GM12892 (cell line): ENCODE measurements around the gene PPP1R13L.

Experiments used
- DNase-seq: peaks from one replicate; pipeline ENCODE4 v3.0.0; 2011; ENCODE audit not compliant: insufficient read length
- FAIRE-seq: peaks from 2 replicates; lab custom pipeline; 2011; peaks lifted over from hg19 to GRCh38; lab: Jason Lieb, UNC
- POLR2A ChIP-seq: IDR thresholded peaks from 2 replicates; pipeline ENCODE4 v1.6.1; 2011; ENCODE audit warnings: low read depth, low read length, control low read depth
- POLR2AphosphoS5 ChIP-seq: IDR thresholded peaks from 2 replicates; pipeline ENCODE4 v1.6.1; 2011; ENCODE audit warnings: low read depth, low read length, control low read depth
- TAF1 ChIP-seq: IDR thresholded peaks from 2 replicates; pipeline ENCODE4 v1.6.1; 2011; ENCODE audit warnings: low read depth, mild to moderate bottlenecking, control low read depth, low read length, borderline replicate concordance

The PPP1R13L gene

DNA sequence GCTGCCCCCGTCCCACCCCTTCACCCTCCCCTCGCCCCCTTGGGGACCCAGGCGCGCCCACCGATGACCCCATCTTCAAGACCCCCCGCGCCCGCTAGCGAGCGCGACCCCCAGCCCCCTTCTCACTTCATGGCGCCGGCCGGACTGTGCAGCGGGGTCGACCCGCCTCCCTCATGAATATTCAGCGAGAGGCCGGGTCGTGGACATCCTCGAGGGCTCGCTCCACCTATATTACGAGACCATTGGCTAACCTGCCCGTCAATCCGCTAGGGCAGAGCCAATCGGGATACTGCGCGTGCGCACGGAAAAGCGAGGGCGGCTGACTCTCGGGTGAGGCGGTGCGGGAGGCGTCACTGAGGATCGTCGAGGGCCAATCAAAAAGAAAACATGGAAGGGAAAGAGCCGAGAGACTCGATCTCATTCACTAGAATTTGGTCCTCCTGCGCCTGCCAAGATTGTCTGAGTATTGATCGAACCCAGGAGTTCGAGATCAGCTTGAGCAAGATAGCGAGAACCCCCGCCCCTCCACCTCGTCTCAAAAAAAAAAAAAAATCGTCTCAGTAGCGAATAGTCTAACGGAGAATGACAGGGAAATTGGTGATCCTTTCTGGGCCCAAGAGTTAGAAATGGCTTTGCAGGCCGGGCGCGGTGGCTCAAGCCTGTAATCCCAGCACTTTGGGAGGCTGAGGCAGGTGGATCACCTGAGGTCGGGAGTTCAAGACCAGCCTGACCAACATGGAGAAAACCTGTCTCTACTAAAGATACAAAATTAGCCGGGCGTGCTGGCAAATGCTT lies 34.3 kb downstream of the PPP1R13L start, which contains the start of gene ERCC2:
Gene ERCC2 (minus strand): TSS at position 164 of the 795 bp plus-strand sequence. CDS start 33 bp downstream, at position 131.
- FAIRE-seq: peak; percentile 95

DNA sequence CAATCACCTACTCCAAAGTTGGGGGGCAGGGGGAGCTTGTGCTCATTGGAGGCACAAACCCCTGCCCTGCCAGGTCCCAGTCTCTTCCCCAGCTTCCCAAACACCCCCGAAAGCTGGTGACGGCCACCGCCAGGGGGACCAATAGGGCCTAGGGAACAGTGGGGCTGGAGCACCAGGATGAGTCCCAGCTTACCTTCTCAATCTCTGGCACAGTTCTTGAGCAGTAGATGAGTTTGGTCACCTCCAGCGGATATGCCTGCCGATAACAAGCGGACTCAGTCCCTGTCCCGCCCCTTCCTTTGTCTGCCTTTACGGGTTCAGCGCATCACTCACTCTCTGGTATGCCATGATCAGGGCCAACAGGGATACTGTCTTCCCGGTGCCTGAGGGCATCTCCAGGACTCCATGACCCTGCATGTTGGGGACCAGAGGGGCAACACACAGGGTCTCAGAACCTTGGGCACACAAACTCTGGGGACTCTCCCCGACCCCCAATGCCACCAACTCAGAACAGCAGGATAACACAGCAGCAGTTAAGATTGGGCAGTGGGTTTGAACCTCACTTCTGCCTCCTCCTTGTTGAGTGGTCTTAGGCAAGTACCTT lies 36.0 kb downstream of the PPP1R13L start:
- peak; percentile 9 for DNase-seq
- FAIRE-seq: no peak

More for the DNA sequence above, 34.3 kb downstream of the PPP1R13L start, which contains the start of gene ERCC2:
- DNase-seq: peak; percentile 100
- TF ChIP-seq POLR2AphosphoS5 (no peak), TAF1 (0 out of 2 replicates have a peak, but pooled peaks have one; percentile 18), POLR2A (peak; percentile 59; the same call in 1 of the 2 replicates)

DNA sequence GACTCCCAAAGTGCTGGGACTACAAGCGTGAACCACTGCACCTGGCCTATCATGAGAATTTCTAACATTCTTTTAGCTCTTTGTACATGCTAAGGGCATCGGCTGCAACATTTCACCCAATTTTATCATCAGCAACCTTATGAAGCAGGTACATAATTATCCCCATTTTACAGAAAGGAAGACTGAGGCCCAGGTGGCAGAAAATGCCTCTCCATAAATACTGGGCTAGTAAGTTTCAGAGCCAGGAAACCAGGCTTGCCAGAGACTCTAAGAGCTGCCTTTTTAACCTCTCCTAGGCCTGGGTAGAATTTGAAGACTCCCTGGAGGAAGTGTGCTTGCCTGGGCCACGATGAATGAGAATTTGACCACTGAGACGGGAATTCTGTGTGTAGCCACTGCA lies 36.7 kb downstream of the PPP1R13L start:
- TF ChIP-seq POLR2AphosphoS5: no peak
- FAIRE-seq (no peak), DNase-seq (no peak)

More for the DNA sequence above, 36.0 kb downstream of the PPP1R13L start:
- TF ChIP-seq TAF1: no peak
- no peak for TF ChIP-seq POLR2A
- no peak for TF ChIP-seq POLR2AphosphoS5

DNA sequence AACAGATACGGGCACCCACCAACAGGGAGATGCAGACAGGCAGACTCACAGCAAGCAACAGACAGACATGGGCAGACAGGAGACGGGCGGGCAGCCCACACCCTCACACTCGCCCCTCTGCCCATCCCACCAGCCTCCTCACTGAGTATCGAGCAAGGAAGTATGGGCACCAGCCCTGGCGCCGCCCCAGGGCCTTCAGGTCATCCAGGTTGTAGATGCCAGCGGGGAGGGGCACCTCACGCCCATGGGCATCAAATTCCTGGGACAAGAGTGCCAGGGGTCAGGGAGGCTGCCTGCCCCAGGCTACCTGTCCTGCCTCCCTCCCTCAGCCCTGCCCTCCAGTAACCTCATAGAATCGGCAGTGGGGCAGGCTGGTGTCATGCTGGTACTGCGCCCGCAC lies 40.2 kb downstream of the PPP1R13L start:
- no peak for TF ChIP-seq TAF1
- TF ChIP-seq POLR2A: no peak
- no peak for TF ChIP-seq POLR2AphosphoS5
- FAIRE-seq (no peak), DNase-seq (no peak)

DNA sequence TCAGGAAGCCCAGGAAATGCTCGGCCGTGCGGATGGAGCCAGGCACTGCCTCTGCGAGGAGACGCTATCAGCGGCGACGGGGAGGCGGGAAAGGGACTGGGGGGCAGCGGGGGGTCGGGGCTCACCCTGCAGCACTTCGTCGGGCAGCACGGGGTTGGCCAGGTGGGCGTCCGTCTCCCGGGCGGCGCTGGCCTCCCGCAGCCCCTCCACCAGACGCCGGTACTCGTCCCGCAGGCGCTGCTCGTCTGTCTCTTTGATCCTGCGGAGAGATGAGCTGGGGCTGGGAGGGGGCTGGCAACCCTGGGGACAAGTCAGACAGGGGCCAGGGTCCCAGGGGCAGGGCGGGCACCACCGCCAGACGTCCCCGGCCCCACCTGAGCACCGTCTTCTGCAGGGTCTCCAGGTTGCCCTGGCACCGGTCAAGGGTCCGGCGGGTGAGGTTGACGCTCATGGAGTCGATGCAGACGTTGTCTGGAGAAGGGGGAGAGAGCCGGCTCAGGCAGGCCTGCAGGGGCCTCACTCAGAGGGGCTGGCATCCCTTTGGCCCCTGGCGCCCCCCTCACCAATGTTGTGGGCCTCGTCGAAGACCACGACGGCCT lies 40.9 kb downstream of the PPP1R13L start:
- no peak for TF ChIP-seq POLR2AphosphoS5
- no peak for FAIRE-seq
- peak; percentile 10 for DNase-seq

DNA sequence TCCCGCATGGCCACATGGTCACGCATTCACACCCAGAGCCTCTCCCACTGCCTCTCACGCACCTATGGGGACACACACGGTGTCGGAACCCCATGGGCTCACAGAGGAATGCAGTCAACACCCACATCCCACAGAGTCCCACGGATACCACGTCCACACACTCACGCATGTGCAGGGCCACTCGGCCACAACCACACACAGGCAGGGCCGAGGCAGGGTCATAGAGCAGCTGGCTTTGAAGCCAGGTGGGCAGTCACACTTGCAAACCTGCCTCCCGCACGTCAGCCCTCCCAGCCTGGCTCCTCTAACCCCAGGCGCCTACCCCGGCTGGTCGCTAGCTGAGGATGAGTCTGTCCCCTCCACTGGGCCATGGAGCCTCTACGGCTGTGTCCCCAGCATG lies 42.6 kb downstream of the PPP1R13L start:
- DNase-seq (peak; percentile 19), FAIRE-seq (no peak)
- TF ChIP-seq TAF1 (no peak), POLR2AphosphoS5 (no peak), POLR2A (no peak)

DNA sequence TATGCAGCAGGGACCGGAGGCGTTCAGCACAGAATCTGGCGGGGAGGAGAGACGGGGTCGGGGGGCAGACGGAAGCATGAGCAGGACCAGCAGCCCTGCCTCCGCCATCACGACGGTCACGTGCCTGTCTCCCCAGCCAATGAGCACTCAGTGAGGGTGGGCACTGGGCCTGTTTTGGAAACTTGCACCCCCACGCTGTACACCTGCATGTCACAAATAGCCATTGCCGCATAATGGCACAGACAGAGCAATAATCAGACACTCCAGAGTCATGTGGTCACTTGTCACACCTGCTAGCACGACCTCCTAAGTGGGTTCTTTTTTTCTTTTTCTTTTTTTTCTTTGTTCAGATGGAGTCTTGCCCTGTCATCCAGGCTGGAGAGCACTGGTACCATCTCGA lies 43.3 kb downstream of the PPP1R13L start:
- no peak for TF ChIP-seq TAF1
- TF ChIP-seq POLR2AphosphoS5: no peak
- no peak for TF ChIP-seq POLR2A
- DNase-seq: no peak
- no peak for FAIRE-seq

DNA sequence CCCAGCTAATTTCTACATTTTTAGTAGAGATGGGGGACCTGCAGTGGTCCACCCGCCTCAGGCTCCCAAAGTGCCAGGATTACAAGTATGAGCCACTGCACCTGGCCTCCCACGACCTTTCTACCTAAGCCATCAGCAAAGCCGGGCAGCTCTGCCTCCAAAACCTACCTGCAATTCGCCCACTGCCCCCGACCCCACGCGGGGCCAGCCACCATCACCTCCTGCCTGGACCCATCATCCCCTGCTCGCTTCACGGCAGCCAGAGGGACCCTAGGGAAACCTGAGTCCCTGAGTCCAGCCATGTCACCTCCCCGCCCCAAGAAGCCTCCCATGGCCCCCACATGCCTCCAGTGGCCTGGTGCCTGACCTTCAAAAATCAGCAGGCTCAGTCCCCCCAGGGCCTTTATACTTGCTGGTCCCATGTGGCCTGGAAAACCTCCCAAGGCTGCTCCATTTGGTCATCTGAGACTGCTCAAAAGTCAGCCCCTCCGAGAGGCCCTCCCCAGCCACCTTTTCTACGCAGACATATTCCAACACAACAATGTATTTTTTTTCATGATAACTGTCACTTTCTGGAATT lies 46.6 kb downstream of the PPP1R13L start:
- FAIRE-seq: no peak
- no peak for DNase-seq
- TF ChIP-seq POLR2A (no peak), POLR2AphosphoS5 (no peak), TAF1 (no peak)

DNA sequence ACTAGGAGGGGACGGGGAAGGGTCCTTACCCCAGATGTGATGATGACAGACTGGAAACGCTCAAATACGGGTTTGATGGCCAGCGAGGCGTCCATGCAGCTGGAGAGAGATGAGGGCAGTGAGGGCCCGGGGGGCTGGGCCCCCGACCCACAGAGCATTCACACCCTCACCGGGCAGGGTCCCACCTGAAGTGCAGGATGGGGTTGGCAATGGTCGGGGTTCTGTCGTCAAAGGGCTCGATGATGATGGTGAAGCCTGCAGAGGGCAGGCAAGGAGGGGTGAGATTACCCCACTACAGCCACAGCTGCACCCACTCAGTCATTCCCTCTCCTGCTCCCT lies 47.5 kb downstream of the PPP1R13L start:
- no peak for TF ChIP-seq POLR2A
- FAIRE-seq: no peak
- DNase-seq: no peak

DNA sequence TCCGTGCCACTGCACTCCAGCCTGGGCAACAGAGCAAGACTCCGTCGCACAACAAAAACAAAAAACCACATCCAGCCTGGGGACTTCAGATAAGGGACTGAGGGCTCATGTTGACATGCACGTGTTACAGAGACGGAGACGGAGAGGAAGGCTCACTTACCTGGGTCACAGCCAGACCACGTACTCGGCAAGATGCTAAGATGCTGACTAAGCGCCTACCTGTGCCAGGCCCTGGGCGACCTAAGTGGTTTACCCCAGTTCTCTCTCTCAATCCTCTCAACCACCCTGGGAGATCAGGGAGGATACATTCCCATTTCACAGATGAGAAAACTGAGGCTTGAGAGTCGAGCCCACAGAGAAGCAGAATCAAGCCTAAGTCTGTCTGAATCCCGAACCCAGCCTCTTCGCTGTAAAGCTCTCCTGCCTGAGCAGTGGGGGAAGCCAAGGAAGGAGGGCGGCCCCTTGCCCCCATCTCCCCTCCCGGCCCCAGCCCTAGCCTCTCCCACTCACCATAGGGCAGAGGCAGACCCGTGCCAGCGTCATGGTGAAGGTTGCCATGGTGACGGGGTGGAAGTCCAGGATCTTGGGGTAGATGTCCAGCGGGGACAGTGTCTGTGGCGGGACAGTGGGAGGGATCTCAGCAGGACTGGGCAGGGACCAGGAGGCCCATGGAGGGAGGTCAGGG lies 48.0 kb downstream of the PPP1R13L start:
- no peak for TF ChIP-seq POLR2A
- TF ChIP-seq POLR2AphosphoS5: no peak
- TF ChIP-seq TAF1: no peak
- no peak for FAIRE-seq
- DNase-seq: no peak

DNA sequence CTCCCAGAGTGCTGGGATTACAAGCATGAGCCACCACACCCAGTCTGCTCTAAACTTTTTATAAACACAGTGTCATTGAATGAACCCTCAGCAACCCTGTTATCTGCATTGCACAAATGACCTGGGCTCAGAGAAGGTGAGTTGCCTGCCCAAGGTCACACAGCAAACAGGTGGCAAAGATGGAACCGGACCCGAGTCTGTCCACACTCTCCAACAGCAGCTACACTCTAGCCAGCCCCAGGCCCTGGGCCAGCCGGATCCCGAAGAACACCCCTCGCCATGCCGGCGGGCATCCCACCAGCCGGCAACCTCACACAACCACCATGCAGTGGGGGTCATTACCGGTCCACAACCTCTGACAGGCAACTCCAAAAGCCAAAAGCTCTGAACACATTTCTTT lies 49.0 kb downstream of the PPP1R13L start:
- FAIRE-seq (no peak), DNase-seq (no peak)
- no peak for TF ChIP-seq POLR2A
- no peak for TF ChIP-seq TAF1
- TF ChIP-seq POLR2AphosphoS5: no peak

DNA sequence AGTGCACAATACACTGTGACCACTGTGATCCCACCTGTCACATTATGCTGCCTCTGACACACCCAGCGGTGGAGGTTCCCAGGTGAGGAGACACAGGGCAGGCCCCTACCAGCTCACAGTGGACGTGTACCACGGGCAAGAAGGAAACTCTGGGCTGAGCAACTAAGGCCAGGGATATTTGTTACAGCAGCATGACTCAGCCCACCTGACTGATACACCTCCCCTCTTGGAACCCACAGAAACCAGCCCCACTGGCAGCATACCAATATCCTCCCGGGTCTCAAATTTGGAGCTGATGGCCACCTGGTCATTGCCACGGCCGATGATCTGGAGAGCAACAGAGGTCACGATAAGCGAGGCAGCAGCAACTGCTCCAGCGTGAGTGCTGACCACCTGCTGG lies 49.5 kb downstream of the PPP1R13L start:
- TF ChIP-seq POLR2A: no peak
- no peak for TF ChIP-seq POLR2AphosphoS5
- no peak for TF ChIP-seq TAF1
- FAIRE-seq: no peak
- DNase-seq: no peak
